ENCODE measurements around the gene SERP2.

DNA sequence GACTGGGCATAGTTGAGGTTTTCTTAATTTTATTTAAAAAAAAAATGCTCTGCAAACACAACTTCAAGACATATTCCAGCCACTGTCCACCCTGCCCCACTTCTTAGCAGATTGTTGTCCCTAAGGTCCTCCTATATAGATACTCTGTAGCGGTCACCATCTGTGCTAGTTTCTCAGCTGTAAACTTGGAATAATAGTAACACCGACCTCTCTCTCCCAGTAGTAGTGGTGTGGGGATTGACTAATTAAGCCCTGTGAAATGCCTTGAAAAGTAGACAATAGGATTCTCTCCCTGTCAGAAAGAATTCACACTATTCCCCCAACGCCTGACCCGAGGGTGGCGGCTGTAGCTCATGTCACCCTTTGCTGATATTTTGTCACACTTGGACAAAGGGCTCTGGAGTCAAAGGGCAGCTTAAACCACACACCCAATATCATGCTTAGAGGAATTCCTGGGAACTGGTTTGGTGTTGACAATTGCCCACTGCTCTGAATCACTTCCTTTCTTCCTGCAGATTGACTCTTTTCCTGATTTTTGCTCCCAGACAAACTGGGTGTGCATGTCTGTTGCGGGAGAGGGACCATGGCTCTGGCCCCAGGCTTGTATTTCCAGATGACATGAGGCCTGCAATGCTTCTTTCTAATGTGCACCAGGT is 9.2 kb upstream of the SERP2 start:
- TF ChIP-seq, protein P1, sequence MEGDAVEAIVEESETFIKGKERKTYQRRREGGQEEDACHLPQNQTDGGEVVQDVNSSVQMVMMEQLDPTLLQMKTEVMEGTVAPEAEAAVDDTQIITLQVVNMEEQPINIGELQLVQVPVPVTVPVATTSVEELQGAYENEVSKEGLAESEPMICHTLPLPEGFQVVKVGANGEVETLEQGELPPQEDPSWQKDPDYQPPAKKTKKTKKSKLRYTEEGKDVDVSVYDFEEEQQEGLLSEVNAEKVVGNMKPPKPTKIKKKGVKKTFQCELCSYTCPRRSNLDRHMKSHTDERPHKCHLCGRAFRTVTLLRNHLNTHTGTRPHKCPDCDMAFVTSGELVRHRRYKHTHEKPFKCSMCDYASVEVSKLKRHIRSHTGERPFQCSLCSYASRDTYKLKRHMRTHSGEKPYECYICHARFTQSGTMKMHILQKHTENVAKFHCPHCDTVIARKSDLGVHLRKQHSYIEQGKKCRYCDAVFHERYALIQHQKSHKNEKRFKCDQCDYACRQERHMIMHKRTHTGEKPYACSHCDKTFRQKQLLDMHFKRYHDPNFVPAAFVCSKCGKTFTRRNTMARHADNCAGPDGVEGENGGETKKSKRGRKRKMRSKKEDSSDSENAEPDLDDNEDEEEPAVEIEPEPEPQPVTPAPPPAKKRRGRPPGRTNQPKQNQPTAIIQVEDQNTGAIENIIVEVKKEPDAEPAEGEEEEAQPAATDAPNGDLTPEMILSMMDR (conservative IDR thresholded peaks at IDR 0.05 in 1 of 2, IDR thresholded peaks at IDR 0.05 in 1 of 2; ENCODE audit: extremely low read depth in 1 of 2, insufficient read depth in 1 of 2, low read depth in 1 of 2, low read length in 2 of 2): no peak
- TF ChIP-seq EZH2 (IDR thresholded peaks at IDR 0.05; ENCODE audit: borderline replicate concordance, low read length): no peak
